Hematopoietic multipotent progenitor cell treated with erythropoietin and hydrocortisone succinate and interleukin-3 and kit ligand, for 15 days (in vitro differentiated cells): ENCODE data around the gene SLC12A8.

Experiments used
- DNase-seq: peaks from one replicate; pipeline ENCODE4 v3.0.0-alpha.2; 2015; ENCODE audit warnings: low spot score

The SLC12A8 gene

GRCh38 chr3:125186261-125186787 is 26.2 kb downstream of the SLC12A8 start:
- no peak for DNase-seq

GRCh38 chr3:125185805-125186204 is 26.7 kb downstream of the SLC12A8 start:
- DNase-seq, result no peak

GRCh38 chr3:125179884-125180240 is 32.7 kb downstream of the SLC12A8 start:
- DNase-seq, result no peak

GRCh38 chr3:125179143-125179883 is 33.2 kb downstream of the SLC12A8 start:
- DNase-seq, result no peak

- DNase-seq, result no peak
Observed at GRCh38 chr3:125177746-125178145, 34.8 kb downstream of the SLC12A8 start.

- DNase-seq, result no peak
Observed at GRCh38 chr3:125175295-125176078, 37.1 kb downstream of the SLC12A8 start.

GRCh38 chr3:125172346-125172745 is 40.2 kb downstream of the SLC12A8 start:
- DNase-seq, result no peak

- no peak for DNase-seq
Observed at GRCh38 chr3:125168711-125169393, 43.7 kb downstream of the SLC12A8 start.

- DNase-seq, result no peak
Observed at GRCh38 chr3:125166599-125167136, 45.9 kb downstream of the SLC12A8 start.

- DNase-seq, result no peak
Observed at GRCh38 chr3:125165948-125166553, 46.5 kb downstream of the SLC12A8 start.

- no peak for DNase-seq
Observed at GRCh38 chr3:125165189-125165947, 47.2 kb downstream of the SLC12A8 start.

GRCh38 chr3:125163739-125164601 is 48.6 kb downstream of the SLC12A8 start:
- DNase-seq, result no peak

- DNase-seq, result no peak
Observed at GRCh38 chr3:125161607-125162219, 50.8 kb downstream of the SLC12A8 start.

- no peak for DNase-seq
Observed at GRCh38 chr3:125160606-125161371, 51.8 kb downstream of the SLC12A8 start.

GRCh38 chr3:125157183-125157582 is 55.4 kb downstream of the SLC12A8 start:
- no peak for DNase-seq

GRCh38 chr3:125156456-125156855 is 56.1 kb downstream of the SLC12A8 start:
- DNase-seq, result no peak

GRCh38 chr3:125154800-125155269 is 57.7 kb downstream of the SLC12A8 start:
- DNase-seq, result no peak

GRCh38 chr3:125154110-125154509 is 58.4 kb downstream of the SLC12A8 start:
- no peak for DNase-seq

- no peak for DNase-seq
Observed at GRCh38 chr3:125152951-125153350, 59.6 kb downstream of the SLC12A8 start.
